Endothelial cell of umbilical vein (primary cell): ENCODE results near the gene C3orf52. TPM values are rescaled to one million over a fixed set of nuclear protein-coding genes. Genes with fewer than 3 reads are reported as not detected.

Source experiments
- BruUV-seq: library from RNA; stranded (reverse); fragments of 400-500 nt; replicated peaks from 2 replicates; lab custom pipeline; 2021; lab: Mats Ljungman, UMichigan
- CTCF ChIA-PET: fragments of 300-600, 350-600 bp; sonication (Branson Sonifier 250); formaldehyde crosslinking; loops from one replicate; lab custom pipeline; 2021; ENCODE audit warnings: antibody characterized with exemption, inconsistent platforms; lab: Charles Lee
- POLR2A ChIA-PET: fragments of 300-600, 350-600 bp; sonication (Branson Sonifier 250); formaldehyde crosslinking; loops from one replicate; lab custom pipeline; 2021; ENCODE audit warnings: antibody characterized with exemption, inconsistent platforms; lab: Charles Lee
- DNase-seq: peaks from one replicate; pipeline ENCODE4 v3.0.0-alpha.2; 2011; ENCODE audit warnings: low read depth, low spot score
- FAIRE-seq: peaks from 2 replicates; lab custom pipeline; 2011; peaks lifted over from hg19 to GRCh38; lab: Jason Lieb, UNC
- H2AFZ ChIP-seq: 2 replicates; pipeline ENCODE4 v1.6.0; 2012; ENCODE audit warnings: low read depth, low read length, control low read depth, inconsistent platforms
- H3K27ac ChIP-seq: 2 replicates; pipeline ENCODE4 v1.5.1; 2011; ENCODE audit warnings: low read depth, mild to moderate bottlenecking, control low read depth, low read length, moderate library complexity; ENCODE audit not compliant: insufficient read depth
- H3K27me3 ChIP-seq, 2 experiments: 2 replicates each; pipeline versions ENCODE4 v1.6.0 to v1.6.1; 2011; ENCODE audit warnings: low read length in 2 of 2, mixed read lengths in 1 of 2; ENCODE audit not compliant: control insufficient read depth in 2 of 2, insufficient read depth in 2 of 2
- H3K36me3 ChIP-seq, 2 experiments: 2 replicates in 1 of 2; 3 replicates in 1 of 2; pipeline ENCODE4 v1.5.1; 2011; ENCODE audit warnings: low read length in 2 of 2, mild to moderate bottlenecking in 1 of 2, moderate library complexity in 1 of 2; ENCODE audit not compliant: control insufficient read depth in 2 of 2, insufficient read depth in 2 of 2; ENCODE audit errors: extremely low read depth in 1 of 2
- H3K4me1 ChIP-seq: 3 replicates; pipeline ENCODE4 v1.5.1; 2011; ENCODE audit warnings: mild to moderate bottlenecking, low read length; ENCODE audit not compliant: control insufficient read depth, insufficient read depth; ENCODE audit errors: extremely low read depth
- H3K4me2 ChIP-seq: 2 replicates; pipeline ENCODE4 v1.6.1; 2011; ENCODE audit warnings: low read length, control low read depth, mixed read lengths; ENCODE audit not compliant: insufficient read depth
- H3K4me3 ChIP-seq, 3 experiments: fragments of 200-600 bp in 1 of 3; sonication (generic), shearing (Covaris generic) in 1 of 3; replicated peaks in 1 of 3; 2 replicates each; pipeline ENCODE4 v1.5.1; 2011 to 2016; ENCODE audit warnings: control low read depth in 3 of 3, low read length in 3 of 3, mild to moderate bottlenecking in 2 of 3, inconsistent platforms in 1 of 3, low read depth in 1 of 3, moderate library complexity in 1 of 3; ENCODE audit not compliant: insufficient read depth in 1 of 3
- H3K79me2 ChIP-seq: 2 replicates; pipeline ENCODE4 v1.6.0; 2012; ENCODE audit warnings: low read length, inconsistent platforms; ENCODE audit not compliant: control insufficient read depth, insufficient read depth
- H3K9ac ChIP-seq: replicated peaks from 2 replicates; pipeline ENCODE3; 2011; ENCODE audit warnings: low read length, control low read depth; ENCODE audit not compliant: insufficient read depth; ENCODE audit errors: extremely low read depth
- H3K9me1 ChIP-seq: replicated peaks from 3 replicates; pipeline ENCODE4 v1.6.0; 2011; ENCODE audit warnings: mild to moderate bottlenecking, low read length; ENCODE audit not compliant: control insufficient read depth, insufficient read depth; ENCODE audit errors: extremely low read depth
- H3K9me3 ChIP-seq: replicated peaks from 2 replicates; pipeline ENCODE4 v1.5.1; 2012; ENCODE audit warnings: low read length, inconsistent platforms; ENCODE audit not compliant: control insufficient read depth, insufficient read depth
- H4K20me1 ChIP-seq: replicated peaks from 2 replicates; pipeline ENCODE3; 2011; ENCODE audit warnings: mild to moderate bottlenecking, low read length; ENCODE audit not compliant: control insufficient read depth, insufficient read depth; ENCODE audit errors: extremely low read depth
- EZH2 ChIP-seq: IDR thresholded peaks from 2 replicates; pipeline ENCODE4 v1.6.1; 2012; ENCODE audit warnings: borderline replicate concordance, low read depth, mild to moderate bottlenecking, moderate library complexity, low read length, inconsistent platforms; ENCODE audit not compliant: severe bottlenecking
- FOS ChIP-seq: IDR thresholded peaks from 2 replicates; pipeline ENCODE4 v1.6.1; 2011; ENCODE audit warnings: mild to moderate bottlenecking, low read length, moderate library complexity, borderline replicate concordance; ENCODE audit not compliant: insufficient read depth
- GATA2 ChIP-seq: IDR thresholded peaks from 2 replicates; pipeline ENCODE4 v1.7.0; 2011; ENCODE audit warnings: low read depth, mild to moderate bottlenecking, moderate library complexity, mixed read lengths, low read length; ENCODE audit not compliant: insufficient read length, insufficient read depth
- JUN ChIP-seq: IDR thresholded peaks from 2 replicates; pipeline ENCODE4 v1.6.1; 2011; ENCODE audit warnings: borderline replicate concordance, low read depth; ENCODE audit not compliant: insufficient read length, insufficient read depth
- MYC ChIP-seq: IDR thresholded peaks from one replicate; pipeline ENCODE4 v1.6.1; 2011; ENCODE audit warnings: mild to moderate bottlenecking, low read depth, low read length
- POLR2A ChIP-seq: IDR thresholded peaks from 2 replicates; pipeline ENCODE4 v1.6.1; 2012; ENCODE audit warnings: low read depth, mild to moderate bottlenecking, control low read depth, low read length
- POLR2AphosphoS5 ChIP-seq: IDR thresholded peaks from 2 replicates; pipeline ENCODE4 v1.6.1; 2012; ENCODE audit warnings: low read depth, mild to moderate bottlenecking, control low read depth, low read length, moderate library complexity; ENCODE audit not compliant: insufficient read depth
- dilution Hi-C: fragments of 300-500 bp; cut with MboI; formaldehyde crosslinking; loops from one replicate; pipeline ENCODE4 v1.15.0; 2019; ENCODE audit warnings: low sequenced_read_pairs; ENCODE audit not compliant: extremely low pct_ligation_motif_present
- intact Hi-C: fragments of 100-400 bp; cut with micrococcal nuclease; formaldehyde crosslinking; loops from one replicate; pipeline ENCODE4 v1.10.0; 2022
- polyA plus RNA-seq, 4 experiments: library from polyadenylated mRNA; depleted of rRNA in 3 of 4; stranded (reverse) in 3 of 4; unstranded in 1 of 4; fragments of >200 nt; gene quantifications; 2 replicates each; pipeline versions ENCODE4 v1.2.1 to v1.2.3, GENCODE V29; 2011 to 2012; ENCODE audit warnings: missing spikeins in 1 of 4
- total RNA-seq: library from RNA; stranded (reverse); gene quantifications from 2 replicates; pipeline ENCODE4 v1.2.3, GENCODE V29; 2021
- TF ChIP-seq, protein P1 (sequence below), 2 donors: IDR thresholded peaks; 1 replicate in 1 of 2; 2 replicates in 1 of 2; pipeline ENCODE4 v1.5.1; 2011; ENCODE audit warnings: low read length in 2 of 2, mild to moderate bottlenecking in 2 of 2, moderate library complexity in 2 of 2, control low read depth in 1 of 2, inconsistent platforms in 1 of 2, low read depth in 1 of 2; ENCODE audit not compliant: insufficient read depth in 1 of 2; ENCODE audit errors: extremely low read depth in 1 of 2
- TF ChIP-seq, protein P2 (sequence below): IDR thresholded peaks from 2 replicates; pipeline ENCODE4 v1.6.1; 2011; ENCODE audit not compliant: insufficient read depth, insufficient read length

Gene C3orf52
- total and polyA plus RNA-seq, 2 donors (not counting 3 experiments of a cell fraction or from before 2014, with no cell fraction given) = 4.2 to 4.6 TPM

DNA sequence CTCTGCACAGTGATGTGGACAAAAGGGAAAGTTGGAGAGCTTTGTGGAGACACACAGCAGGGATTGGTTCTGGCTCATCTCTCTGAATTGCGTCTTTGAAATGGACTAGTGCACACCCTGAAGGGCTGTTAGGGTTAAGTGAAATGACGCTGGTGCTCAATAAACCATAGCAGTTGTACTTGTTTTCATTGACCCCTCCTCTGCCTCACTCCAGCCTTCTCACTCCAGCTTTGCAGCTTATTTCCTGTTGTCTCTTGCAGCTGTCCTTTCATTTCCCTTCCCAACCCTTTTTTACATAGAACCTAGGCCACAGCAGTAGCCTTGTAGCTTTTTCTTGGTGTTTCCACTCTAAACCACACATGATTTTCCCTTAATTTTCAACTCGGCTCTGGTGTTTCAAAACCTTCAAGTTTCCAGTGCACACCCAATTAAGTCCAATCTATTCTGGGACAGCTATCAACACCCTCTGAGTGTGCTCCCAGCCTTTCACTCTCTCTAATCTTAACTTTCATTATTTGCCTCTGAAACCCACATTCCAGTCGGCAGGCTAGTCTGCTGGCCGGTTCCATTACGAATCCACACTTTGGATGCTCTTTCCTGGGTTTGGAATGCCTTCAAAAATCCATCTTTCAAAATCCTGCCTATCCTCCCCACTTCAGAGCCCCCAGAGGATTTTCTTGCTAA lies 6.4 kb downstream of the C3orf52 start:
- H3K79me2 ChIP-seq = no peaks in the 10 kb centered on the region
- no peak overlapping the region for H3K4me3 ChIP-seq
- H3K27me3 ChIP-seq = no peaks in the 10 kb centered on the region
- no peak for FAIRE-seq
- H3K4me2 ChIP-seq = no peak overlapping the region
- intact Hi-C loops = loop anchor here (10.0 kb wide), 1 partner anchor 178 kb away; no protein-coding TSS in a partner anchor
- peaks cover 17% of the 10 kb centered on the region for H3K4me1 ChIP-seq
- no peaks in the 10 kb centered on the region for H3K9me1 ChIP-seq
- H3K36me3 ChIP-seq = no peaks in the 10 kb centered on the region
- H4K20me1 ChIP-seq = no peaks in the 10 kb centered on the region
- BruUV-seq = no TSS peak
- no peak for DNase-seq
- H3K27ac ChIP-seq = no peak overlapping the region
- POLR2A ChIA-PET = no interaction called here
- TF ChIP-seq, protein P1, sequence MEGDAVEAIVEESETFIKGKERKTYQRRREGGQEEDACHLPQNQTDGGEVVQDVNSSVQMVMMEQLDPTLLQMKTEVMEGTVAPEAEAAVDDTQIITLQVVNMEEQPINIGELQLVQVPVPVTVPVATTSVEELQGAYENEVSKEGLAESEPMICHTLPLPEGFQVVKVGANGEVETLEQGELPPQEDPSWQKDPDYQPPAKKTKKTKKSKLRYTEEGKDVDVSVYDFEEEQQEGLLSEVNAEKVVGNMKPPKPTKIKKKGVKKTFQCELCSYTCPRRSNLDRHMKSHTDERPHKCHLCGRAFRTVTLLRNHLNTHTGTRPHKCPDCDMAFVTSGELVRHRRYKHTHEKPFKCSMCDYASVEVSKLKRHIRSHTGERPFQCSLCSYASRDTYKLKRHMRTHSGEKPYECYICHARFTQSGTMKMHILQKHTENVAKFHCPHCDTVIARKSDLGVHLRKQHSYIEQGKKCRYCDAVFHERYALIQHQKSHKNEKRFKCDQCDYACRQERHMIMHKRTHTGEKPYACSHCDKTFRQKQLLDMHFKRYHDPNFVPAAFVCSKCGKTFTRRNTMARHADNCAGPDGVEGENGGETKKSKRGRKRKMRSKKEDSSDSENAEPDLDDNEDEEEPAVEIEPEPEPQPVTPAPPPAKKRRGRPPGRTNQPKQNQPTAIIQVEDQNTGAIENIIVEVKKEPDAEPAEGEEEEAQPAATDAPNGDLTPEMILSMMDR (IDR thresholded peaks at IDR 0.05; ENCODE audit: extremely low read depth in 1 of 2, insufficient read depth in 1 of 2, low read depth in 1 of 2, low read length in 2 of 2) = no peak
- no peak for TF ChIP-seq MYC
- TF ChIP-seq, protein P2, sequence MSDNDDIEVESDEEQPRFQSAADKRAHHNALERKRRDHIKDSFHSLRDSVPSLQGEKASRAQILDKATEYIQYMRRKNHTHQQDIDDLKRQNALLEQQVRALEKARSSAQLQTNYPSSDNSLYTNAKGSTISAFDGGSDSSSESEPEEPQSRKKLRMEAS = no peak
- no peak for TF ChIP-seq POLR2A
- TF ChIP-seq POLR2AphosphoS5 = no peak
- TF ChIP-seq FOS = no peak
- TF ChIP-seq GATA2 = no peak
- TF ChIP-seq EZH2 = no peak
- no peak for TF ChIP-seq JUN
- H3K9ac ChIP-seq = no peak overlapping the region
- H3K9me3 ChIP-seq = no peaks in the 10 kb centered on the region
- H2AFZ ChIP-seq = no peak overlapping the region
- dilution Hi-C loops = no loop called here
- CTCF ChIA-PET = interaction anchor here (1.5 kb wide), 1 partner anchor 19 kb away, joined by 5 read pairs; no protein-coding TSS in a partner anchor
